BJ (cell line): ENCODE results near the gene AKT2. TPM values are rescaled to one million over a fixed set of nuclear protein-coding genes. Genes with fewer than 3 reads are reported as not detected.

ENCODE experiments used
- CTCF ChIA-PET: fragments of 350-600 bp; formaldehyde crosslinking; extraction: SDS; loops from one replicate; lab custom pipeline; 2021; ENCODE audit warnings: antibody characterized with exemption, inconsistent platforms; lab: Yijun Ruan, JAX
- POLR2A ChIA-PET: fragments of 300-600 bp; sonication (Branson Sonifier 250); formaldehyde crosslinking; extraction: SDS; loops from one replicate; lab custom pipeline; 2021; ENCODE audit warnings: antibody characterized with exemption; lab: Charles Lee
- DNase-seq: peaks from one replicate; pipeline ENCODE4 v3.0.0-alpha.2; 2011; ENCODE audit warnings: low read depth
- H3K27me3 ChIP-seq: 2 replicates; pipeline ENCODE4 v1.6.0; 2011; ENCODE audit warnings: low read length; ENCODE audit not compliant: control insufficient read depth, insufficient read depth
- H3K36me3 ChIP-seq: 2 replicates; pipeline ENCODE4 v1.5.1; 2011; ENCODE audit warnings: low read length; ENCODE audit not compliant: control insufficient read depth, insufficient read depth
- H3K4me3 ChIP-seq: 2 replicates; pipeline ENCODE4 v1.5.1; 2011; ENCODE audit warnings: low read depth, mild to moderate bottlenecking, control low read depth, low read length
- CTCF ChIP-seq: IDR thresholded peaks from 2 replicates; pipeline ENCODE4 v1.5.1; 2011; ENCODE audit warnings: low read depth, mild to moderate bottlenecking, control low read depth, inconsistent platforms, low read length, moderate library complexity; ENCODE audit not compliant: insufficient read depth
- polyA plus RNA-seq: library from polyadenylated mRNA; depleted of rRNA; stranded (reverse); fragments of >200 nt; gene quantifications from 2 replicates; pipeline ENCODE4 v1.2.3, GENCODE V29; 2011

AKT2 gene
- polyA plus RNA-seq, 1 experiment = 162 TPM

- no peak for TF ChIP-seq CTCF
- no peak for DNase-seq
- no peak overlapping the region for H3K4me3 ChIP-seq
- peaks cover 23% of the 10 kb centered on the region for H3K36me3 ChIP-seq
- H3K27me3 ChIP-seq = no peaks in the 10 kb centered on the region
- POLR2A ChIA-PET = no interaction called here
- CTCF ChIA-PET = no interaction called here
Observed at GRCh38 chr19:40320558-40320935, 35.4 kb upstream of the AKT2 start.

GRCh38 chr19:40317338-40317737, 32.2 kb upstream of the AKT2 start:
- peaks cover 15% of the 10 kb centered on the region for H3K36me3 ChIP-seq
- H3K4me3 ChIP-seq = no peak overlapping the region
- no peak for TF ChIP-seq CTCF
- no peaks in the 10 kb centered on the region for H3K27me3 ChIP-seq
- no peak for DNase-seq
- CTCF ChIA-PET = no interaction called here
- POLR2A ChIA-PET = no interaction called here

- Histone ChIP-seq H3K4me3 (no peak overlapping the region), H3K36me3 (peaks cover 6% of the 10 kb centered on the region), H3K27me3 (no peaks in the 10 kb centered on the region)
- no peak for TF ChIP-seq CTCF
- POLR2A ChIA-PET = interaction anchor here (0.6 kb wide), 1 partner anchor 127 kb away, joined by 3 read pairs; no protein-coding TSS in a partner anchor
- CTCF ChIA-PET = interaction anchor here (0.7 to 2.2 kb wide), 2 partner anchors 10 to 318 kb away, joined by 3 to 11 read pairs; no protein-coding TSS in a partner anchor
- no peak for DNase-seq
Observed at GRCh38 chr19:40315812-40316470, 30.8 kb upstream of the AKT2 start.

- POLR2A ChIA-PET = no interaction called here
- Histone ChIP-seq H3K27me3 (no peaks in the 10 kb centered on the region), H3K36me3 (peaks cover 3% of the 10 kb centered on the region), H3K4me3 (no peak overlapping the region)
- no peak for TF ChIP-seq CTCF
- CTCF ChIA-PET = interaction anchor here (1.4 to 2.2 kb wide), 2 partner anchors 9 to 10 kb away, joined by 6 to 11 read pairs; no protein-coding TSS in a partner anchor
- no peak for DNase-seq
Observed at GRCh38 chr19:40314656-40315055, 29.5 kb upstream of the AKT2 start.

- H3K27me3 ChIP-seq = no peaks in the 10 kb centered on the region
- TF ChIP-seq CTCF = no peak
- ChIA-PET POLR2A (no interaction called here), CTCF (interaction anchor here (0.6 to 0.9 kb wide), 2 partner anchors 9 to 150 kb away, joined by 3 to 4 read pairs; no protein-coding TSS in a partner anchor)
- peaks cover 3% of the 10 kb centered on the region for H3K36me3 ChIP-seq
- no peak overlapping the region for H3K4me3 ChIP-seq
- DNase-seq = no peak
Observed at GRCh38 chr19:40313229-40313983, 28.3 kb upstream of the AKT2 start.
